GM21737 (cell line): Measurements from ENCODE around the gene GYS2.
"Not testable (repeated sequence)": the region's sequence is repeated elsewhere in the genome, so short reads cannot be mapped to it uniquely, and the experiment has no call there.

Source experiments
- ATAC-seq: cut with Tn5 transposase; IDR thresholded peaks from one replicate; pipeline ENCODE4 v1.9.1; 2021; ENCODE audit warnings: mild to moderate bottlenecking, moderate library complexity; ENCODE audit not compliant: unreplicated experiment

Gene GYS2

GRCh38 chr12:21604245-21605101 lies at the start of gene GYS2:
Gene GYS2 (minus strand): TSS chr12:21604847. CDS start chr12:21604592, 255 bp downstream.
- no peak for ATAC-seq

GRCh38 chr12:21651821-21652220 lies 47.2 kb upstream of the GYS2 start:
- ATAC-seq: no peak

- no peak for ATAC-seq
Measured at GRCh38 chr12:21650997-21651396, 46.4 kb upstream of the GYS2 start.

GRCh38 chr12:21649034-21649433 lies 44.4 kb upstream of the GYS2 start:
- no peak for ATAC-seq

GRCh38 chr12:21648378-21648777 lies 43.7 kb upstream of the GYS2 start:
- no peak for ATAC-seq

GRCh38 chr12:21647179-21647578 lies 42.5 kb upstream of the GYS2 start:
- ATAC-seq: no peak

GRCh38 chr12:21645041-21645500 lies 40.4 kb upstream of the GYS2 start:
- not testable (repeated sequence) for ATAC-seq

- no peak for ATAC-seq
Measured at GRCh38 chr12:21644516-21644915, 39.9 kb upstream of the GYS2 start.

GRCh38 chr12:21643758-21644157 lies 39.1 kb upstream of the GYS2 start:
- ATAC-seq: no peak

GRCh38 chr12:21642707-21643389 lies 38.2 kb upstream of the GYS2 start:
- ATAC-seq: no peak

GRCh38 chr12:21638054-21638891 lies 33.6 kb upstream of the GYS2 start:
- ATAC-seq: no peak

GRCh38 chr12:21634245-21634644 lies 29.6 kb upstream of the GYS2 start:
- ATAC-seq: no peak

- no peak for ATAC-seq
Measured at GRCh38 chr12:21631367-21631766, 26.7 kb upstream of the GYS2 start.

- no peak for ATAC-seq
Measured at GRCh38 chr12:21627924-21628323, 23.3 kb upstream of the GYS2 start.

- no peak for ATAC-seq
Measured at GRCh38 chr12:21618566-21618965, 13.9 kb upstream of the GYS2 start.

- ATAC-seq: no peak
Measured at GRCh38 chr12:21617030-21617429, 12.4 kb upstream of the GYS2 start.

- ATAC-seq: no peak
Measured at GRCh38 chr12:21615431-21615830, 10.8 kb upstream of the GYS2 start.

- no peak for ATAC-seq
Measured at GRCh38 chr12:21614506-21614905, 9.9 kb upstream of the GYS2 start.

GRCh38 chr12:21613931-21614330 lies 9.3 kb upstream of the GYS2 start:
- ATAC-seq: no peak

- no peak for ATAC-seq
Measured at GRCh38 chr12:21608196-21608595, 3.5 kb upstream of the GYS2 start.

GRCh38 chr12:21607701-21608100 lies 3.1 kb upstream of the GYS2 start:
- ATAC-seq: no peak
